ENCODE measurements around the gene NKX1-2.
"Not testable (repeated sequence)": the region's sequence is repeated elsewhere in the genome, so short reads cannot be mapped to it uniquely, and the experiment has no call there.

NKX1-2 gene

DNA sequence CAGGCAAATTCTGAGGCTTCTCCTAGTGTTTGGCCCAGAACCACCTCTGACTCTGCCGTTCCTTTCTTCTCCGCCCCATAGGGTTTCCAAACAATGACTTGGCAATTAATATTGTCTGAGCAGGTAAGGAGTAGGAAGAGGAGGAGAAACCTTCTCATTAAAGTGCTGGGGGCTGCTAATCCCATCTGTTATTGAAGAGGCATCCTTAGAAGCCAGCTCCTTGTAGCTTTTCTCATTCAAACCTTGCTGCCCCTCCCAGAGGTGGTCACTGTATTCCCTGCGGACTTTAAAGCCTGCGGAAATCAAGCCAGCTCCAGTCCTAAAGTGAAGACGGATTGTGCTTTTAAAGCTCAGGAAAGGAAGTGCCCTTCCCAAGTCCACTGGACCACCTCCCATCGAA is 1.4 kb upstream of the NKX1-2 start:
- H3K9me3 Mint-ChIP-seq, result no peaks in the 10 kb centered on the region
- H3K4me1 Mint-ChIP-seq (ENCODE audit: low read depth), result peaks cover 3% of the 10 kb centered on the region
- peaks cover 80% of the 10 kb centered on the region for H3K27me3 Mint-ChIP-seq (ENCODE audit: low read depth)
- no peaks in the 10 kb centered on the region for H3K36me3 Mint-ChIP-seq (ENCODE audit: low read depth)
- no peak overlapping the region for H3K4me3 Mint-ChIP-seq
- no peak overlapping the region for H3K27ac Mint-ChIP-seq
- no peak for DNase-seq (ENCODE audit: low spot score)

DNA sequence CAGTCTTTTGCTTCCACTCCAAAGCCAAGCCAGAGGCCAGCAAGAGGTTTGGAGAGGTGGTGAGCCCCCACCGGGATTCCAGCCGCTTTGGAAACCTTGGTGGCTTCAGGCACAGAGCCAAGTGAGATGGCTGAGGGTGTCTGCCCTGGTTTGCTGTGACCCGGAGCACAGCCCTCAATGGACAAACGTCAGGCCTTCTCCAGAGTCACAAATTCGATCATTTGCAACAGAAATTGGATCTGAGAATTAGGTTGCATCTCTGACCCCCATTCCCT is 885 bp upstream of the NKX1-2 start:
- H3K4me3 Mint-ChIP-seq, result no peak overlapping the region
- no peaks in the 10 kb centered on the region for H3K36me3 Mint-ChIP-seq (ENCODE audit: low read depth)
- H3K27me3 Mint-ChIP-seq (ENCODE audit: low read depth), result peaks cover 81% of the 10 kb centered on the region
- no peak overlapping the region for H3K27ac Mint-ChIP-seq
- DNase-seq (ENCODE audit: low spot score), result no peak
- H3K4me1 Mint-ChIP-seq (ENCODE audit: low read depth), result peaks cover 3% of the 10 kb centered on the region
- H3K9me3 Mint-ChIP-seq, result no peaks in the 10 kb centered on the region

DNA sequence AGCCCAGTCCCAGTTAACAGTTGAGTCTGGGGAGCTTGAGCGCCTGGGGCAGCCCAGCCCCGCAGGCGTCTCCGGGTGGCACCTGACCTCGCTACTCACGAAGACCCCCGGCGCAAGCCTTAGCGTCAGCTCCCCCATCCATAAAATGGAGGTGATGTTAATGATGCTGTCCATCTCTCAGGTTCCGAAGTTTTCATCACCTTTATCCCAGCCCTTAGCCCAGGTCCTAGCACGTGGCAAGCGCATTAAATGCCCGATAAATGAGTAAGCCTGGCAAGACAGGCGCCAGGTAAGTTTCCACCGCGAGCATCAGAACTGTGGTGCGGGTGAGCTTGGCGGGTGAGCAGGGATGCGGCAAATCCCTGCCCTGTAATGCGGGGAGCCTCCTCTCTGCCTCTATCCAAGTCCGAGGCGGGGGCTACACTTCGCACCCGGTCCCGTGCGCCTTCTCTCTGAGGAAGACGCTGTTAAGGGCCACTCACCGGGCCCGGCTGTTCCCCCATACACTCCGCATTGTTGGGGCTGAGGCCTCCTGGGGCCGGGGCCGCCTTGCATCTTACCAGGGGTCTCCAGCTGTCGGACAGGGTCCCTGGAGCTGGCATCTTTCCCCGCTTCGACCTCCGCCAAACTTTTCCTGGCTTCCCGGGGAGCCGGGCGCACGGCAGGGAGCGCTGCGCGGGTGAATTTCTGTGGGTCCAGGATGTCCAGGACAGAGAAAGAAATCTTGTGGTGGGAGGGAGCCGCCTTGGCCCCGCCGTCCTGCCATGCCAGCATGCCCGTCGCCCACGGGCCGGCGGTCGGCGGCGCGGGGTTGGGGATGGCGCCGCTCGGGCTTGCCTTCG is 444 bp downstream of the NKX1-2 start:
- no peaks in the 10 kb centered on the region for H3K36me3 Mint-ChIP-seq (ENCODE audit: low read depth)
- H3K9me3 Mint-ChIP-seq, result no peaks in the 10 kb centered on the region
- no peak for DNase-seq (ENCODE audit: low spot score)
- H3K27ac Mint-ChIP-seq, result no peak overlapping the region
- H3K27me3 Mint-ChIP-seq (ENCODE audit: low read depth), result peaks cover 80% of the 10 kb centered on the region
- H3K4me3 Mint-ChIP-seq, result no peak overlapping the region
- H3K4me1 Mint-ChIP-seq (ENCODE audit: low read depth), result peaks cover 3% of the 10 kb centered on the region

DNA sequence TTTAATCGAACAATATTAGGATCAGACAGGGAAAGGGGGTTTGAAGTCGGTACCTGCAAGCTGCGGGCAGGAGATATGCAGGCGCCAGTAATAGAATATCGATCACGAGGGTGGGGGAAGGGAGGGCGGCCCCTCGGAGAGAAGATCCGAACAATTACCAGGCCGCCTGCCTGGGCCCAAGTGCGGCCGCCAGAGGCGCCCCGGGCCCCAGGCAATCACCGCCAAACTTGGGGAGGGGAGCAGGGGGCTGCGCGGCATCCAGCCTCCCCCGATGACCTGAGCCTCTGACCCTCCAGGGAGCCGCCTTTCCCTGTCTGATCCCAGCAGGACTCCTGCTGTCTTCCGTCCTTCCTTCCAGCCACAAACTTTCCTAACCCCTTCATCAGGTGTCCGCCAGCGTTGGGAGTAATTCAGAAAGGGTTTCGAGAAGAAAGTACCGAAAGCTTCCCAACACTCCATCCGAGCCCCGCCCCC is 1.1 kb downstream of the NKX1-2 start:
- H3K4me1 Mint-ChIP-seq (ENCODE audit: low read depth), result peaks cover 3% of the 10 kb centered on the region
- H3K27me3 Mint-ChIP-seq (ENCODE audit: low read depth), result peaks cover 78% of the 10 kb centered on the region
- no peak for DNase-seq (ENCODE audit: low spot score)
- no peak overlapping the region for H3K4me3 Mint-ChIP-seq
- no peaks in the 10 kb centered on the region for H3K9me3 Mint-ChIP-seq
- no peaks in the 10 kb centered on the region for H3K36me3 Mint-ChIP-seq (ENCODE audit: low read depth)
- no peak overlapping the region for H3K27ac Mint-ChIP-seq

DNA sequence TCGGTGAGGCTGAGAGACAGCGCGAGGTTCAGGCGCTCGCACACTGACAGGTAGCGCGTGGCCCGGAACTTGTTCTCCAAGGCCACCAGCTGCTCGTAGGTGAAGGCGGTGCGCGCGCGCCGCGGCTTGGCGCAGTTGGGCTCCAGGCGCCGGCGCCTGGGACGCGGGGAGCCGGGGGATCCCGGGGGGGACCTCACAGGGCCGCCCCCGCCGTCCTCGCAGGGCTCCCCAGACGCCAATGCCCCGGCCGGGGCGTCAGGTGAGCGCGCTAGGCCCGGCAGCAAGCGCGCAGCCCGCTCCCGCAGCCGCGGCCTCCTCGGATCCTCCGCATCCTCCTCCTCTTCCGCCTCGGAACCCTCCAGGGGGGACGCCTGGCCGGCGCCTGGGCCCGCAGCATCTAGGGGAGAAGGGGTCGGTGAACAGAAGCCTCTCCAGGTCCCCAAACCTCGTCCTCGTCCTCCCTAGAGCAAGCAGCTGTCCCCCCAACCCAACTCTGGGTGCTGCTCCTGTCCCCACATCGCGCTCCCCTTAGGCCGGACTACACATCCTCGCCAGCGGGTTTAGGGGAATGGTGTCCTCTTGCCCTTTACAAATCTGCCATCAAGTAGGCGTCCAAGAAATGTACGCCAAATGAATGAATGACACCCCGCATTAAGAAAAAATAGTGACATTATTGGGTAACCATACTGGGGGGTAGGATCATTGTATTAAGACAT is 1.9 kb downstream of the NKX1-2 start:
- Mint-ChIP-seq H3K27ac (no peak overlapping the region), H3K27me3 (ENCODE audit: low read depth) (peaks cover 75% of the 10 kb centered on the region), H3K36me3 (ENCODE audit: low read depth) (no peaks in the 10 kb centered on the region), H3K4me3 (no peak overlapping the region), H3K9me3 (no peaks in the 10 kb centered on the region), H3K4me1 (ENCODE audit: low read depth) (peaks cover 3% of the 10 kb centered on the region)
- DNase-seq (ENCODE audit: low spot score), result no peak

DNA sequence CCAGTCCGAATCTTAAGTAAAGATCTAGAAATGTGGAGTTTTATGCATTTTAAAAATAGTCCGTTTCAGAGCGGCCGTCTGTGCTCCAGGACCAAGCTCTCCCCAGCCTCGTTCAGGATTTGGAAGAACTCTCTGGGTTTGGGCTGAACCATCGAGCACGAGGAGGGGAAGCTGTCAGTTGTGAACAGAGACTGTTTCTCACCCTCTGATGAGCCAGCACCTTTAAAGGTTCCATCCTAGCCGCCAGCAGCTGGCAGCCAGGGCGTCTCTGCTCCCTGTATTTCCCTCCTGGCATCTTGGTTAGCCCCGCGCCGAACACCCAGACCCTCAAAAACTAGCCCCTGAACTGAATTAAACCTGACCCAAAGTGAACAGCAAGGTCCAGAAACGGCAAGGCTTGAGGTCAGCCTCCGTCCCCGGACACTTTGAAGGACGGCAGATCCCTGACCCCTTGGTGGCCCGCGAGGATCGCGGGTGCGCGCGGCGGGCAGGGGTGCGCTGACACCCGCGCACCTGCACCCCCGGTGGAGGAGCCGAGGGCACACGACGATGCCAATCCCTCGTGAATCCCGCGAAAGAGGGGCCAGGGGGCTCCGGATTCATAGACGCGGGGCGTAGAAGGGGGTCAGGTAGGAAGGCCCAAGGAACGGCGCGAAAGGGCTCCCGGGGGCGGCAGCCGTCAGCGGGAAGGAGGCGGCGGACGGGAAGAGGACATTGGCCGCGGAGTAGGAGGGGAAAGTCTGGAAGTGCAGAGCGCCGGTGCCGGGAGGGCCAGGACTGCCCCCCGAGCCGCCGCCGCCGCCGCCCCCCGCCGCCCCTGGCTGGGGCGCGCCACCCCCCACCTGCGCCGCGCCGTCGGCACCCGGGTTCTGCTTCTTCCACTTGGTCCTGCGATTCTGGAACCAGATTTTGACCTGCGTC is 2.7 kb downstream of the NKX1-2 start:
- H3K27ac Mint-ChIP-seq, result no peak overlapping the region
- H3K4me3 Mint-ChIP-seq, result no peak overlapping the region
- H3K9me3 Mint-ChIP-seq, result no peaks in the 10 kb centered on the region
- peaks cover 70% of the 10 kb centered on the region for H3K27me3 Mint-ChIP-seq (ENCODE audit: low read depth)
- H3K36me3 Mint-ChIP-seq (ENCODE audit: low read depth), result no peaks in the 10 kb centered on the region
- DNase-seq (ENCODE audit: low spot score), result no peak
- H3K4me1 Mint-ChIP-seq (ENCODE audit: low read depth), result peaks cover 3% of the 10 kb centered on the region

DNA sequence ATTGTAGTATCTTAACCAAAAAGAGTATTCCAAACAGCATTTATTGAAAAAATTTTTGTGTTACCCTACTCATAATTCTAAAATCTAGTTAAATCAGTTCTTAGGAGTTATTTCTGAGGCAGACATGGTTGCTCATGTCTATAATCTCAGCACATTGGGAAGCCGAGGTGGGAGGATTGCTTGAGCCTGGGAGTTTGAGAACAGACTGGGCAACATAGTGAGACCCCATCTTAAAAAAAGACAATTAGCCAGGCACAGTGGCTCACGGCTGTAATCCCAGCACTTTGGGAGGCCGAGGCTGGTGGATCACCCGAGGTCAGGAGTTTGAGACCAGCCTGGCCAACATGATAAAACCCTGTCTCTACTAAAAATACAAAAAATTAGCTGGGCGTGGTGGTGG is 8.1 kb downstream of the NKX1-2 start:
- not testable (repeated sequence) for H3K27ac Mint-ChIP-seq; H3K4me1 Mint-ChIP-seq (ENCODE audit: low read depth); DNase-seq (ENCODE audit: low spot score); H3K36me3 Mint-ChIP-seq (ENCODE audit: low read depth); H3K4me3 Mint-ChIP-seq; H3K9me3 Mint-ChIP-seq
- H3K27me3 Mint-ChIP-seq (ENCODE audit: low read depth), result peaks cover 31% of the 10 kb centered on the region

DNA sequence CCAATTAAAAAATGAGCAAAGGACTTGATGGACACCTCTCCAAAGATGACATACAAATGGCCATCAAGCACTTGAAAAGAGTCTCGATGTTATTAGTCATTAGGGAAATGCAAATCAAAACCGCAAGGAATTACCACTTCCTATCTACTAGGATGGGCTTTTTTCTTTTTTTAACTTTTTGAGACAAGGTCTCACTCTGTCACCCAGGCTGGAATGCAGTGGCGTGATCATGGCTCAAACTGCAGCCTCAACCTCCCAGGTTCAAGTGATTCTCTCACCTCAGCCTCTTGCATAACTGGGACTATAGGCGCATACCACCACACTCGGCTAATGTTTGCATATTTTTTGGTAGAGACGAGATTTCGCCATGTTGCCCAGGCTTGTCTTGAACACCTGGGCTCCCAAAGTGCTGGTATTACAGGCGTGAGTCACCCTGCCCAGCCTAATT is 13.6 kb downstream of the NKX1-2 start:
- Mint-ChIP-seq H3K9me3 (no peaks in the 10 kb centered on the region), H3K27me3 (ENCODE audit: low read depth) (peaks cover 3% of the 10 kb centered on the region), H3K4me3 (no peak overlapping the region), H3K4me1 (ENCODE audit: low read depth) (no peaks in the 10 kb centered on the region), H3K36me3 (ENCODE audit: low read depth) (no peaks in the 10 kb centered on the region), H3K27ac (no peak overlapping the region)
- no peak for DNase-seq (ENCODE audit: low spot score)

DNA sequence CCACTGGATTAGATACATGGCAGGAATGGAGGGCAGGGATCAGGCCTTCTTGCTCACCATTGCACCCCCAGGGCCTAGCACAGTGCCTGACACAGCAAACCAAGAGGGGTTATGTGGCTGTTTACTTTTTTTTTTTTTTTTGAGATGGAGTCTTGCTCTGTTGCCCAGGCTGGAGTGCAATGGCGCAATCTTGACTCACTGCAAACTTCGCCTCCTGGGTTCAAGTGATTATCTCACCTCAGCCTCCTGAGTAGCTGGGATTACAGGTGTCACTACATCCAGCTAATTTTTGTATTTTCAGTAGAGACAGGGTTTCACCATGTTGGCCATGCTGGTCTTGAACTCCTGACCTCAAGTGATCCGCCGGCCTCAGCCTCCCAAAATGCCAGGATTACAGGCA is 14.2 kb downstream of the NKX1-2 start:
- not testable (repeated sequence) for H3K27me3 Mint-ChIP-seq (ENCODE audit: low read depth); H3K36me3 Mint-ChIP-seq (ENCODE audit: low read depth); H3K9me3 Mint-ChIP-seq; H3K27ac Mint-ChIP-seq; H3K4me1 Mint-ChIP-seq (ENCODE audit: low read depth); H3K4me3 Mint-ChIP-seq; DNase-seq (ENCODE audit: low spot score)

DNA sequence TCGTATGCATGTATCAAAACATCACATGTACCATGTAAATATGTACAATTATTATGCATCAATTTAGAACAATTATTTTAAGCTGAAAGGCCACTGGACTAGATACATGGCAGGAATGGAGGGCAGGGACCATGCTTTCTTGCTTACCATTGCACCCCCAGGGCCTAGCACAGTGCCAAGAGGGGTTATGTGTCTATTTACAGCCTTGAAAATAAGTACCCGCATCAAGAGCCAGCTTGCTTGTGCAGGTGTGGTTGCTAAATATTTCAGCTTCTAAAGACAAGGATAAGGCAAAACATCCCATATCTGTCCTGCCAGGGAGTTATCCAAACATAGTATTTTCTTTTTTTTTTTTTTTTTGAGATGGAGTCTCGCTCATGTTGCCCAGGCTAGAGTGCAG is 16.4 kb downstream of the NKX1-2 start:
- Mint-ChIP-seq H3K27ac (no peak overlapping the region), H3K4me1 (ENCODE audit: low read depth) (no peaks in the 10 kb centered on the region), H3K36me3 (ENCODE audit: low read depth) (no peaks in the 10 kb centered on the region), H3K4me3 (no peak overlapping the region), H3K9me3 (no peaks in the 10 kb centered on the region), H3K27me3 (ENCODE audit: low read depth) (peaks cover 12% of the 10 kb centered on the region)
- no peak for DNase-seq (ENCODE audit: low spot score)

DNA sequence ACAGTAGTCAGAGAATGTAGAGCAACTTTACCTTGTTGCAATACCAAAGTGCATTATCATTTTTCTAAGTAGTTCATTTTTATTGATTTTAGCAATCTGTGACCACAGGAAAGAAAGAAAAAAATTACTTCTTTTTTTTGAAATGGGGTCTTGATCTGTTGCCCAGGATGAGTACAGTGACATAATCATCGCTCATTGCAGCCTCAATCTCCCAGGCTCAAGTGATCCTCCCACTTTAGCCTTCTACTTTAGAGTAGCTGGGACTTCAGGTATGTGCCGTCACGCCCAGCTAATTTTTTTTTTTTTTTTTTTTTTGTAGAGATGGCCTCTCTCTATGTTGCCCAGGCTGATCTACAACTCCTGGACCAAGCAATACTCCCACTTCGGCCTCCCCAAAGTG is 19.8 kb downstream of the NKX1-2 start:
- Mint-ChIP-seq H3K4me1 (ENCODE audit: low read depth) (no peaks in the 10 kb centered on the region), H3K36me3 (ENCODE audit: low read depth) (no peaks in the 10 kb centered on the region), H3K4me3 (no peak overlapping the region), H3K27me3 (ENCODE audit: low read depth) (peaks cover 18% of the 10 kb centered on the region), H3K27ac (no peak overlapping the region), H3K9me3 (no peaks in the 10 kb centered on the region)
- no peak for DNase-seq (ENCODE audit: low spot score)

DNA sequence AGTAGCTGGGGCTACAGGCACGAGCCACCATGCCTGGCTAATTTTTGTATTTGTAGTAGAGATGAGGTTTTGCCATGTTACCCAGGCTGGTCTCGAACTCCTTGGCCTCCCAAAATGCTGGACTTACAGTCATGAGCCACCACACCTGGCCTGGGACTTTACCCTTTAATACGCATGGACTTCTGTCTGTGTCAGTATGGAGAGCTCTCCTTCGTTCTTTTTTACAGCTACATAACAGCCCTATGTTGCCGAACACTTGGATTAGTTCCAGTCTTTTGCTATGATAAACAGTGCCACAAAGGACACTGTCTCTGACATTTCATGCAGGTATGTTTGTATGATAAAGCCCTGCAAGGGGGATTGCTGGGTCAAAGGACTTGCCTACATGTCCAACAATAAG is 20.3 kb downstream of the NKX1-2 start:
- Mint-ChIP-seq H3K36me3 (ENCODE audit: low read depth) (no peaks in the 10 kb centered on the region), H3K4me1 (ENCODE audit: low read depth) (no peaks in the 10 kb centered on the region), H3K4me3 (no peak overlapping the region), H3K27ac (no peak overlapping the region), H3K9me3 (no peaks in the 10 kb centered on the region), H3K27me3 (ENCODE audit: low read depth) (peaks cover 18% of the 10 kb centered on the region)
- no peak for DNase-seq (ENCODE audit: low spot score)

DNA sequence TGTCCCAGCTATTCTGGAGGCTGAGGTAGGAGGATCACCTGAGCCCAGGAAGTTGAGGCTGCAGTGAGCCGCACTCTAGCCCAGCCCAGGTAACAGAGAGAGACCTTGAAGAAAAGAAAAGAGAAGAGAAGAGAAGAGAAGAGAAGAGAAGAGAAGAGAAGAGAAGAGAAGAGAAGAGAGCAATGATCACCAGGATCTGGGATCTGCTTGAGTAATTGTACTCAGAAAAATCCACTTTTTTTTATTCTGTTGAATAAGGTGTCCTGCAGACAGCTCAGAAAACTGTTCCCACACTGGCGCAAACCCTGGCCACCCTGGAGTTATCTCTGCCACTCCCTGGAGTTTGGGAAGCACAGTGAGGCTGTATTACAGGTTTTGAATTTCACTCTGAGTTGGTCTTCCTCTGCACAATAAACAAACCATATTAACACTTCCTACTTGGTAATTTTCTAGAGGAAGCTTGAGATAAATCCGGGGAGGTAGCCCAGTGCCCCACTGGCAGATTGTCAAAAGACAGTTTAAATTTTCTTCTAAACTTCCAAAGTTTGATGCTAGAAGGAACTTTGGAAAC is 21.5 kb downstream of the NKX1-2 start:
- DNase-seq (ENCODE audit: low spot score), result no peak
- Mint-ChIP-seq H3K27ac (peak overlapping the region; percentile 55), H3K27me3 (ENCODE audit: low read depth) (peaks cover 18% of the 10 kb centered on the region), H3K4me3 (no peak overlapping the region), H3K36me3 (ENCODE audit: low read depth) (no peaks in the 10 kb centered on the region), H3K9me3 (no peaks in the 10 kb centered on the region), H3K4me1 (ENCODE audit: low read depth) (no peaks in the 10 kb centered on the region)
